Kidney epithelial cell (primary cell): ENCODE measurements around the gene KLHL34. TPM values are rescaled to one million over a fixed set of nuclear protein-coding genes. Genes with fewer than 3 reads are reported as not detected.

Source experiments
- DNase-seq: peaks from one replicate; pipeline ENCODE4 v3.0.0-alpha.2; 2010; ENCODE audit warnings: low read depth
- H3K27me3 ChIP-seq: 2 replicates; pipeline ENCODE4 v1.6.0; 2011; ENCODE audit warnings: low read length; ENCODE audit not compliant: control insufficient read depth, insufficient read depth
- H3K36me3 ChIP-seq: 2 replicates; pipeline ENCODE4 v1.5.1; 2011; ENCODE audit warnings: low read length; ENCODE audit not compliant: control insufficient read depth, insufficient read depth
- H3K4me3 ChIP-seq: 2 replicates; pipeline ENCODE4 v1.5.1; 2011; ENCODE audit warnings: low read depth, mild to moderate bottlenecking, control low read depth, low read length
- total RNA-seq: library from RNA; depleted of rRNA; stranded (reverse); fragments of >200 nt; gene quantifications from 2 replicates; pipeline ENCODE4 v1.2.3, GENCODE V29; 2015
- TF ChIP-seq, protein P1 (sequence below): IDR thresholded peaks from 2 replicates; pipeline ENCODE4 v1.5.1; 2011; ENCODE audit warnings: mild to moderate bottlenecking, moderate library complexity, low read length, control low read depth, inconsistent platforms; ENCODE audit not compliant: insufficient read depth, poor library complexity, severe bottlenecking

Gene KLHL34
- total RNA-seq, 1 donor from 2014 or later, result 0.04 TPM

DNA sequence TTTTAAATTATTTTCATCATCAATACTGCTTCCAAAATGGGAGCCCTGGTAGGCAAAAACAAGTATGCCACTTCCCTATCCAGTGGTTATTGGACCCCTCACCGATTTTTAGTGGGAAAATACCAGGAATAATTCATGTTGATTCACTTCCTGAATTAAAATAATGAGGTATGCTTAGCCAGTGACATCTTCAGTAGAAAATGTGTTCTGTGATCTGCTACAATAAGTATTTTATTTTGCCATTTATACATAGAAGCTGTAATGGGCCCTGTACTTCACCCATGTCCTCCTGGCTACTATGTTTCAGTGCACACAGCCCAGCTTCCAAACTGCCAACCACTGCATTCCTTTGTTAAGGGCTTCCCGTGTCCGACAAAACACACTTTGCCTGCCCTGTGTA is 41.0 kb upstream of the KLHL34 start:
- H3K4me3 ChIP-seq, result no peak overlapping the region
- no peaks in the 10 kb centered on the region for H3K27me3 ChIP-seq
- TF ChIP-seq, protein P1, sequence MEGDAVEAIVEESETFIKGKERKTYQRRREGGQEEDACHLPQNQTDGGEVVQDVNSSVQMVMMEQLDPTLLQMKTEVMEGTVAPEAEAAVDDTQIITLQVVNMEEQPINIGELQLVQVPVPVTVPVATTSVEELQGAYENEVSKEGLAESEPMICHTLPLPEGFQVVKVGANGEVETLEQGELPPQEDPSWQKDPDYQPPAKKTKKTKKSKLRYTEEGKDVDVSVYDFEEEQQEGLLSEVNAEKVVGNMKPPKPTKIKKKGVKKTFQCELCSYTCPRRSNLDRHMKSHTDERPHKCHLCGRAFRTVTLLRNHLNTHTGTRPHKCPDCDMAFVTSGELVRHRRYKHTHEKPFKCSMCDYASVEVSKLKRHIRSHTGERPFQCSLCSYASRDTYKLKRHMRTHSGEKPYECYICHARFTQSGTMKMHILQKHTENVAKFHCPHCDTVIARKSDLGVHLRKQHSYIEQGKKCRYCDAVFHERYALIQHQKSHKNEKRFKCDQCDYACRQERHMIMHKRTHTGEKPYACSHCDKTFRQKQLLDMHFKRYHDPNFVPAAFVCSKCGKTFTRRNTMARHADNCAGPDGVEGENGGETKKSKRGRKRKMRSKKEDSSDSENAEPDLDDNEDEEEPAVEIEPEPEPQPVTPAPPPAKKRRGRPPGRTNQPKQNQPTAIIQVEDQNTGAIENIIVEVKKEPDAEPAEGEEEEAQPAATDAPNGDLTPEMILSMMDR, result no peak
- H3K36me3 ChIP-seq, result no peaks in the 10 kb centered on the region
- no peak for DNase-seq

DNA sequence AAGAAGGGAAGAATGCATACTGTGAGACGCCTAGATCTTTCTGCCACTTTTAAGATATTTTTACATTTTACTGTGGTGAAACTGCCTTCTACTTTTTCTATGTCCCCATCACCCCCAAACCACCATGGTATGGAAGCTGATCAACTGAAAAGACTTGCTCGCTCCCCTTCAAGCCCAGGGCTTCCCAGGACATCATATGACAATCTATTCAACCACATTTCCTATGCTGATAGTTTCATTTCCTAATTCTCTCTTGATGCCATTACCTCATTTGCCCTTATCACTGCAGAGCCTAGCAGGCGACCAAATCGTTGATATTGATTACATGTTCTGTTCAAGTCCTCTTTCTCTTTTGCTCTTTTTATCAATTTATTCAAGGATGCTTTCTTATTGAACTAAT is 40.1 kb upstream of the KLHL34 start:
- no peak for DNase-seq
- Histone ChIP-seq H3K4me3 (no peak overlapping the region), H3K36me3 (no peaks in the 10 kb centered on the region), H3K27me3 (no peaks in the 10 kb centered on the region)
- TF ChIP-seq, protein P1, result no peak

DNA sequence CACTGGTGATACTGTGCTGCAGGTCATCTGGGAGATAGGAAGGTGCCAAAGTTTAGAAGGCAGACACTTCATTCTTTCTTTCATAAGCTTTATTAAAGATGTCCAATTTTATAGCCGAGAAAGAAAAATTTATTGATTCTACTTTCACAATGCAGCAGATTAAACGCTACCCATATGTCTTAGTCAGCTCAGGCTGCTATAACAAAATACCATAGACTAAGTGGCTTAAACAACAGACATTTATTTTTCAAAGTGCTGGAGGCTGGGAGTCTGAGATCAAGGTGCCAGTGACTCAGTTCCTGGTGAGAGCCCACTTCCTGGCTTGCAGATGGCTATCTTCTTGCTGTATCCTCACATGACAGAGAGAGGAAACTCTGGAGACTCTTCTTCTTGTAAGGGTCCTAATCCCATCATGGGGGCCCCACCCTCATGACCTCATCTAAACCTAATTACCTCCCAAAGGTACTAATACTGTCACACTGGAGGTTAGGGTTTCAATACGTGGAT is 33.4 kb upstream of the KLHL34 start:
- Histone ChIP-seq H3K4me3 (no peak overlapping the region), H3K27me3 (no peaks in the 10 kb centered on the region), H3K36me3 (no peaks in the 10 kb centered on the region)
- DNase-seq, result no peak
- TF ChIP-seq, protein P1, result no peak

DNA sequence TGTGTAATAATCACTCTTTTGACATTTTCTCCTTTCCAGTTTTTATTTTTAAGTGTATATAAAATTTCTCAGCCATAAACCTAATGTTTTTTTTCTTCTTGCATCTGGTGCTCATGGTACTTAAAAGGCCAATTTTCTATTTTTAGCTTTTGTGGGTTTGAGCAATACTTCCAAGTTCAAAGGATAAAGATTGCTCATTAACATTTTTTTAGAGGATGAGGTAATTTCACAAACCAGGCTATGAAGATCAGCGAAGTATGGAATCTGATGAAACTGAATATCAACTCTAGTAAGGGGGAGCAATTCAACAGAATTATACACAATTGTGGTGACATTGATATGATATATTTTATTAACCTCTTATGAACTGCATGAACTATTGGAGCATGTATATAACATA is 25.8 kb upstream of the KLHL34 start:
- TF ChIP-seq, protein P1, result no peak
- Histone ChIP-seq H3K36me3 (no peaks in the 10 kb centered on the region), H3K27me3 (no peaks in the 10 kb centered on the region), H3K4me3 (no peak overlapping the region)
- no peak for DNase-seq

DNA sequence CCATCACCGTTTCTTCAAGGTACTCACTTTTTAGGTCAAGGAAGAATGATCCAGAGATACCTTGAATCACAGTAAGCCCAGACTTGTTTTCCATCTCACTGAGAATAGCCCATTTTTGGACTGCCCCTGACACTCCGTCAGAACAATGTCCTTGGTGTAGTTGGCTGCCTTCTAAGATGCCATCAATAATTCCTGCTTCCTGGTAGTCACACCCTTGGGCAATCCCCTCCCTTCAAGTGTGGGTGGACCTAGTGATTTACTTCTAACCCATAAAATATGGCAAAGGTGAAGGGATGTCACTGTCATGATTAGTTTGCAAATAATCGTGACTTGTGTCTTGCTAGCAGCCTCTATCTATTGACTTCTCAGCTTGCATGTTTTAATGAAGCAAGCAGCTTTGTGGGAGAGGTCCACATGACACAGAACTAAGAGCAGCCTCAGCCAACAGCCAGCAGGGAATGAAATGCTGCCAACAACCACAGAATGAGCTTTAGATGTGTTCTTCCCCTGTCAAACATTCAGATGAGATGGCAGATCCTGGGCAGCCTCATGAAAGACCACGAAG is 20.0 kb upstream of the KLHL34 start:
- no peak for DNase-seq
- Histone ChIP-seq H3K4me3 (no peak overlapping the region), H3K36me3 (no peaks in the 10 kb centered on the region), H3K27me3 (no peaks in the 10 kb centered on the region)
- TF ChIP-seq, protein P1, result no peak

DNA sequence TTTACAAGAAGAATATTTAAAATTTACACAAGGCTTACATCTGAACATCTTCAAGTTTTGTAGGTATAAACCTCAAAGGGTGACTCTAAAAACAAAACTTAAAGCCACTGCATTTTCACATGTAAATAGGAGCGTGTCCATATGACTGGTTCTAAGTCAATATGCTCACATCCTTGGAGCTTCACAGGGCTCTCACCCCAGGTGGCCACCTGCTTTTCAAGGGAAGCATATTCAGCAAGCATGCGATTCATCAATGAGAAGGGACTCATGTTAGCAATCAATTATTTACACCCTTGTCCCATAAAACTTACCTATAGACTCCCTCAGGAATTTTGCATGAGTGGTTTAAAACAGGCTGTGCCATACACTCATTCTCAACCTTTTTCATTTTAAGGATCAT is 17.8 kb upstream of the KLHL34 start:
- DNase-seq, result no peak
- H3K27me3 ChIP-seq, result no peaks in the 10 kb centered on the region
- no peak overlapping the region for H3K4me3 ChIP-seq
- H3K36me3 ChIP-seq, result no peaks in the 10 kb centered on the region
- TF ChIP-seq, protein P1, result no peak
